ENCODE results near the gene EFHD2.
A peak's percentile ranks its signal among the peaks of the same experiment; 100 is the strongest.
"Not testable (repeated sequence)": the region's sequence is repeated elsewhere in the genome, so short reads cannot be mapped to it uniquely, and the experiment has no call there.

The EFHD2 gene, protein sequence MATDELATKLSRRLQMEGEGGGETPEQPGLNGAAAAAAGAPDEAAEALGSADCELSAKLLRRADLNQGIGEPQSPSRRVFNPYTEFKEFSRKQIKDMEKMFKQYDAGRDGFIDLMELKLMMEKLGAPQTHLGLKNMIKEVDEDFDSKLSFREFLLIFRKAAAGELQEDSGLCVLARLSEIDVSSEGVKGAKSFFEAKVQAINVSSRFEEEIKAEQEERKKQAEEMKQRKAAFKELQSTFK

DNA sequence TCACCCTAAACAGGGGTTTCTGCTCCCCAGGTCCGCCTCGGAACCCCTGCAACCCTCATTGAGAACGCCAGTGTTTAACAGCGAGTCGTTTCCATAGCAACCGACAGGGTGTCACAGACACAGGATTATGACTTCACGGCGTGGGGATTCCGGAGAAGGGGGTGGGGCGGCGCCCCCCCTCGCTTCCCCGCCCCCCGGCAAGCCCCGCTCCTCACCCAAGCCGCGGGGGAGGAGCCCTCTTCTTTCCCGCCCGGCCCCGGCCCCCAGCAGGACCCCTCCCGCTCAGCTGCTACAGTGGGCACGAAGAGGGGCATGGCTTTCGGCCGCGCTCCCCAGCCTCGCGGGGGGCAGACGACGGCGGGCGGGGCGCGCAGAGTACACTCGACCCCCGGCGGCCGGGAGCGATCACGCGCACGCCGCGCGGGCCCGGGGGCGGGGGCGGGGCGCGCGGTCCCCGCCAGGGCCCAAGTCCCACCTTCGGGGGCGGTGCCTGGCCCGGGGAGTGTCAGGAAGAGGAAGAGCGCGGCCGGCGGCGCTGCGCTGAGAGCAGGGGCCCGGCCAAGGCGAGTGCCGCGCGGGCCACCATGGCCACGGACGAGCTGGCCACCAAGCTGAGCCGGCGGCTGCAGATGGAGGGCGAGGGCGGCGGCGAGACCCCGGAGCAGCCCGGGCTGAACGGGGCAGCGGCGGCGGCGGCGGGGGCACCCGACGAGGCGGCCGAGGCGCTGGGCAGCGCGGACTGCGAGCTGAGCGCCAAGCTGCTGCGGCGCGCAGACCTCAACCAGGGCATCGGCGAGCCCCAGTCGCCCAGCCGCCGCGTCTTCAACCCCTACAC lies at the start of gene EFHD2:
Gene EFHD2, plus strand, starts transcription at position 501 of the 835 bp plus-strand sequence. Its CDS starts 84 bp downstream, at position 585.
- peak; percentile 96 for DNase-seq

GRCh38 chr1:15360700-15361099 lies 49.0 kb upstream of the EFHD2 start:
- DNase-seq, result no peak

DNA sequence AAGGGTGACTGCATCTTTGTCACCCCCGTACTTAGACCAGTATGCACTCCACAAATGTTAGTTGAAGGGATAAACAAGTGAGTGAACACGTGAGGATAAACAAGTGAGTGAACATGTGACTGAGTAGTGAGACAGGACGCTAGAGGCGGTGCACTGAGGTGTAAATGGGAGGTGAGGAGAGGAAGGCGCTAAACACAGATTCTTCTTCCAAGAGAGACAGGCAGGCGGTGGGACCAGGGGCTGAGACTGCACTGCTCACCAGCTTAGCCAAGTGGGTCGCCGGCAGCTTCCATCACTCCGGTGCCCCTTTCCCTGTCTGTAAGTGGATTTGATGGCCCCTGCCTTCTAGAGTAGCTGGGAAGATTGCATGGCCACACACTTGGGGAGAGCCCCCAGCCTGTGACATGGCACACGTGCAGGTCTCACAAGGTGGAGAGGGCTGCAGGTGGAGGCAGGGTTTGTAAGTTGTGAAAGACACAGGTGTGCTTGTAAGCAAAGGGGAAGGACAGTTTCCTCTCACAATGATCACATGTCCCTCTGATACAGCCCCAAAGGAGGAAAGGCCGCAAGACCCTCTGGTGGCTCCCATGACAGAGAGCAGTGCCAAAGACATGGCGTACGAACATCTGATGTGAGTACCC lies 47.5 kb upstream of the EFHD2 start:
- DNase-seq, result no peak

- no peak for DNase-seq
Measured at GRCh38 chr1:15362737-15363128, 47.0 kb upstream of the EFHD2 start.

DNA sequence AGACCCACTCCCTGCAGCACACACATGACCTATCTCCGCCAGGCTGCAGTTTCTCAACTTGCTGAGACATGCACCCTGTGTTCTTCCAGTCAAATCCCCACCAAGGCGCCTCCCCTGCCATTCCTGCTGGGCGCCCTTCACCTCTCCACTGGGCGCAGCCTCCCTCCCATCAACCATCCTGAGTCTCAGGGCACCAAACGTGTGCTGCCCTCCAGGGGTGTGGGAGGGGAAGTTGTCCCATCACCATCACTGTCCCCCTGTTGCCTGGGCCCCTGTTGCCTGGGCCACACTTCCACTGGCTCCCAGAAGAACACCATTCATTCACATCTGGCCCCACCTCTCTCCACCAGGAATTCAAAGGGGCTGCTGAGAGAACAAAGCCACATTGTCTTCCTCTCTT lies 44.9 kb upstream of the EFHD2 start:
- DNase-seq, result no peak

DNA sequence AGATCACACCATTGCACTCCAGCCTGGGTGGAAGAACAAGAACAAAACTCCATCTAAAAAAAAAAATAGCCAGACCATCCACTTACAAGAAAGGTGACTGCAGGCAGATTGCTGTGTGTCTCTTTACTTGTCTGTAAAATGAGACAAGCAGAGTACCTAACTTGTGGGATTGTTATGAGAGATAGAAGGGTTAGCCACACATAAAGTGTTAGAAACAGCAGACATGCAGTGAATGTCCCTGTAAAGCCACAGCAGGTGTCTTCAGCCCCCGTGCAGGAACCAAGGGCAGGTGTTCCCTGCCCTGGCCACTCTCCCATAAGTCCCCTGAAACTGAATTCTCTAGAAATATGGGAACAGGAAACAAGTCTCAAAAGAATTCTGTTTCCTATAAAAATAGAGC lies 40.8 kb upstream of the EFHD2 start:
- DNase-seq, result peak; percentile 45

DNA sequence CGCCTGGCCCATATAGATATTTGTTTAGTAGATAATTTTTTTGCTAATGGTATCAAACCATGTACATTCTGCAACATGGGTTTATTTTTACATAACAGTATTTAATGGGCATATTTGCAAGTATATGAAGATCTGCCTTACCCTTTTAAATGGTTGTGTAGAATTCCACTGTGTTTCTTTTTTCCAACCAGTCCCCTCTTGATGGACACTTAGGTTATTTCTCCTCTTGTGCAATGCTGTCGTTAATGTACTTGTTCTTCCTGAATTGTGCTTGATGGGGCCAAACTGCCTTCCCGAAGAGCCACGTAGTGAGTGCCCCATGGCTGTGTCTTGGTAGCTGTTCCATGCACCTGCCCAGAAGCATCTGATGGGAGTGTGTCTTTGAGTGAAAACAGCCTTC lies 39.4 kb upstream of the EFHD2 start:
- DNase-seq, result no peak

GRCh38 chr1:15370781-15371520 lies 38.7 kb upstream of the EFHD2 start:
- no peak for DNase-seq

DNA sequence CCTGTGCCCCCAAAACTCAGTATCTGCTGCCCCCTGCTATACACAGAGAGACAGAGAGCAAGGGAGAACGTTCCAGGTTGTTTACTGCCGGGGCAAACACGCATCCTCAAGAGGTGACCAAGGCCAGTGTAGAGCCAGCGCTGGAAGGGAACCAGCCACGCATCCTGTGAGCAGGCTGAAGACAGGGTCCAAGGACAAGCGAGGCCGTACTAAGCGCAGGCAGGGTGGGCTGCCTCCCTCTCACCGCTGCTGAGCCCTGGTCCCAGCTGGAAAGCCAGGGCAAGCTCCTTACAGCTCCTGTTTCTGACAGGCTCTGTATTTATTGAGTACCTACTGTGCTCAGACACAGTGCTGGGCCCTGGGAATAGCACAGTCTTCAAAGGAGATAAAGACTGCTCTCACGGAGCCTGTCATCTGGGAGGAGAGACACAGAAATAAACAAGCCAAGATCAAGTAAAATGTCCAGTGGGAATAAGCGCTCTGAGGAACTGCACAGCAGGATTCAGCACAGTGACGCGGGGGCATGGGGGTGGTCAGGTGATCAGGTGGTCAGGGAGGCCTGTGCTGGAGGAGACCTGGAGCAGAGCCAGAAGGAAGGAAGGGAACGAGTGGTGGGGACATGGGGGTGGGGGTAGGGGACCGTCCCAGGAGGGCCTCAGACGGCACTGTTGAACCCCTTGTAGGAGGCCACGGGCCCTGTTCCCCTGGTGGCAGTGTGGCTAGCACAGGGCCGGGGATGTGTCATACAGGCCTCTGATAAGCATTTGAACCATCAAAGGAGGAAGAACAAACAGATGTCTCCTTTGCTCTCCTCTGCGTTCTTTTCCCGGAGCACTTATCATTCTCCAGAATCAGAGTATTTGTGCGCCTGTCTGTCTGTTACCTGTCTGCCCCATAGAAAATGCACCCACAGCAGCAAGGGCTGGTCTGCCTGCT lies 37.8 kb upstream of the EFHD2 start:
- no peak for DNase-seq

DNA sequence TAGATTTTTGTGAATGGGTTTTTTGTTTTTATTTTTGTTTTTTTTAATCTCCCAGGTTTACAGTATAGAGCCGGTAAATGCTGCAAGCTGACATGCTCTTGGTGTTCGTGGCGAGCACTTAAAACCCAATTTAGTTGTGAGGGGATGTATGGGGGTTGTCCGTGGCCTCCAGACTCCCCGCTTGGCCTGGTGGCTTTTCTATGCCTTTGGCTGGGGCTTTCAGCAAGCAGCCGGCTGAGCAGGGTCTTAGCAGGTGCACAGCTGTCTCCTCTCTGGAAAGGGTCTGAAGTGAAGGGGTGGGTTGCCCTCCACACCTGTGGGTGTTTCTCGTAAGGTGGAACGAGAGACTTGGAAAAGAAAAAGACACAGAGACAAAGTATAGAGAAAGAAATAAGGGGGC lies 31.0 kb upstream of the EFHD2 start:
- DNase-seq, result no peak

DNA sequence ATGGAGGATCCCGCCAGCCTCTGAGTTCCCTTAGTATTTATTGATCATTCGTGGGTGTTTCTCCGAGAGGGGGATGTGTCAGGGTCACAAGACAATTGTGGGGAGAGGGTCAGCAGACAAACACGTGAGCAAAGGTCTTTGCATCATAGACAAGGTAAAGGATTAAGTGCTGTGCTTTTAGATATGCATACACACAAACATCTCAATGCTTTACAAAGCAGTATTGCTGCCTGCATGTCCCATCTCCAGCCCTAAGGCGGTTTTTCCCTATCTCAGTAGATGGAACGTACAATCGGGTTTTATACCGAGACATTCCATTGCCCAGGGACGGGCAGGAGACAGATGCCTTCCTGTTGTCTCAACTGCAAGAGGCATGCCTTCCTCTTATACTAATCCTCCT lies 30.5 kb upstream of the EFHD2 start:
- not testable (repeated sequence) for DNase-seq

- DNase-seq, result no peak
Measured at GRCh38 chr1:15380601-15381508, 28.8 kb upstream of the EFHD2 start.

DNA sequence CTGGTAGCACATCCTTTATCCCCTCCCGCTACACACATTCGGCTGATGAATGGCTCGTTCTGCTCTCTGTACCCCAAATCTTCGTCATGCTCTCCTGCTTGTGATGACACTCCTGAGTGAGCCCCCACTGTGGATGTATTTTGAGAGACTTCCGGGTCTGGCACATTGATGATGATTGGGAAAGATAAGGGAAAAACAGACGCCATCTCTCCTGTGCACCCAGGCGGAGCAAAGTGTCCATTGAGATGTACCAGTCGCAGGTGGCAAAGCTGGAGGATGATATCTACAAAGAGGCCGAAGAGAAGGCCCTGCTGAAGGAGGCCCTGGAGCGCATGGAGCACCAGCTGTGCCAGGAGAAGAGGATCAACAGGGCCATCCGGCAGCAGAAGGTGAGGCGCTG lies 27.9 kb upstream of the EFHD2 start:
- DNase-seq, result peak; percentile 95

DNA sequence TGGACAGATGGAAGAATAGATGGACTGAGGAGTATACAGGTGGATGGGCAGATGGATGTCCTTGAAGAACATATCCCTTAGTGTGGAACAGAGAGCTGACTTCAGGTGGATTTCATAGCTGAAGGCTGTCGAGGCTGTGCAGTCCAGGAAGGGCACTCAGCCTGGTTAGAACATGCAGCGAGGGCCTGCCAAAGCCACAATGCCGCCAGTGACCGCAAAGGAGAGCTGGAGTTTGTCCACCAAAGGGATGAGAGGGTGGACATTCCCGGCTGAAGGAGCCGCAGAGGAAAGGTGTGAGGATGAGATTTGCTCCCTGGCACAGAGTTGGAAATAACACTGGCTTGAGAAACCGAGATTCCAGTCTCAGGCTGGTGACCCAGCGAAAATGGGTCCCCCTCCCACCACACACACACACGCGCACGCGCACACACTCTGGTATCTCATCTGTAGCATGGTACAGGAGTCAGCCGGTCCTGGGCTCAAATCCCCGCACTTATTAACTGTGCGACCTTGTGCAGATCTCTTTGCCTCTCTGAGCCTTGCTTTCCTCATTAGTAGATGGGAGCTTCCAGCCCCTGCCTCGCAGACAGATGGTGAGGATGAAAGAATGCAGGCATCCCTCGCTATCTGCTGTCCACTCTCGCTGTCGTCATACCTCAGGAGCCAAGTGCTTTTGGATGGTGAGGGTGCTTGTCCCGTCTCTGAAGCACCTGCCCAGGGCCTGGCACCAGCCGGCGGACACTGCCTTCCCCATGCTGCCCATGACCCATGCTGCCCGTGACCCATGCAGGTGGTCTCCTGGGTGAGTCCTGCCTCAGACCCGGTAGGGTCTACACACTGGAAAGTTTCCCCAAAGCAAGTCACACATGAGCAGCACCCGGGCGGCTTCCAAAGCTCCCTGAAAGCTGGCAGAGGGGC lies 26.8 kb upstream of the EFHD2 start:
- no peak for DNase-seq

- no peak for DNase-seq
Measured at GRCh38 chr1:15383810-15384209, 25.9 kb upstream of the EFHD2 start.

DNA sequence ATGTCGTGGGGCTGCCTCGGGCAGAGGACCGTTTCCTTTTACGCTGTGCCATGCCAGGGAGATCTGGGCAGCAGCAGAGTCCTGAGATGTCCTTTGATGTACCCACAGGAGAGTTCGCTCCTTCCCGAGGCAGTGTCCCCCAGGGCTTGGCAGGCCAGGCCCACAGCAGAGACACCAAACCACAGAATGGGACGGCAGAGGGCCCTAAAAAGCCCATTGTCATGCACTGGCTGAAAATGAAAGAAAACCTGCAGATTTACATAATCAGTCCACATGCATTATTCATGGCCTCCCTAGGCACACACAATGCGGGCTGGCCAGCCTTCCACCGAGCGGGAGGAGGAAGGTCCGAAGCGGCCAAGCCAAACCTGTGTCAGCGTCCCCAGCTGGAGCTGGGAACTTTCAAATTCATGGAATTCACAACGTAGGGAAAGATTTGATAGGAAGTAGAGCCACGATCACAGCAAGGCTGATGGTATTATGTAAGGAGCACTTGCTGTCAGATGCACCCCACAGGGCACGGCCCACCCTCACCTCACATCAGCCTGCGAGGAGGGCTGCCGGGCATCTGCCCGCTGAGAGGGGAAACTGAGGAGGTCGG lies 25.3 kb upstream of the EFHD2 start:
- no peak for DNase-seq

- no peak for DNase-seq
Measured at GRCh38 chr1:15385420-15385819, 24.3 kb upstream of the EFHD2 start.

DNA sequence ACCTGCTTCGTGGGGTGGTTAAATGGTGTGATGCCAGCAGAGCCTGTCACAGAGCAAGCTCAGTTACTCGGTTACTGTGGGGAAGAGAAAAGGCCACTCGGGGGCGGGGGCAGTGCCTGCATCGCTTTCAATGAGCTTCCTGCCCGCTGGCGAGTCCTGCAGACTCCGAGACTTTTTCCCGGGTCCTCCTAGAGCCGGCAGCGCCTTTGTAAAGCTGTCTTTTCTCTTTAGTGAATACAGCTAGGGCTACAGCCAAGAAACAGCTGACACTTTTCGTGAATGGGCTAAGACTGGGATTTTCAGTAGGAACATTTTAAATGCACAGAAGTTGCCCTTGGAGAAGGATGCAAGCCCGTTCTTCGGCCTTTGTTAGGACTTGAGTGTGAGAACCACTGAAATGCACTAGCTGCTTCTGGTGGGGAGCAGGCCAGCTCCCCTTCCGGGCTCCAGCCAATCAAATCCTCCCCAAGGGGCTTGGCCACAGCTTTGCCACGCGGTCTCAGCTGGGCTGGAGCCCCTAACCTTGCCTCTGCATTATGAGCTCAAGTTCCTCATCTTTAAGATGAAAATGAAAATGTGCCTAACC lies 23.4 kb upstream of the EFHD2 start:
- DNase-seq, result no peak

Measured in NCI-H510A treated with DMSO at 0.1 percent for 48 hours (cell line).